AG09309 (cell line): ENCODE measurements around the gene ZNF541.

Source experiments
- DNase-seq: peaks from one replicate; pipeline ENCODE4 v3.0.0-alpha.2; 2010; ENCODE audit warnings: low read depth
- H3K4me3 ChIP-seq: 2 replicates; pipeline ENCODE4 v1.5.1; 2011; ENCODE audit warnings: mild to moderate bottlenecking, low read depth, low read length, moderate library complexity; ENCODE audit not compliant: control insufficient read depth
- CTCF ChIP-seq: IDR thresholded peaks from 2 replicates; pipeline ENCODE4 v1.5.1; 2011; ENCODE audit warnings: mild to moderate bottlenecking, low read depth, low read length, inconsistent platforms; ENCODE audit not compliant: insufficient read depth, control insufficient read depth; ENCODE audit errors: missing control alignments

Gene ZNF541

DNA sequence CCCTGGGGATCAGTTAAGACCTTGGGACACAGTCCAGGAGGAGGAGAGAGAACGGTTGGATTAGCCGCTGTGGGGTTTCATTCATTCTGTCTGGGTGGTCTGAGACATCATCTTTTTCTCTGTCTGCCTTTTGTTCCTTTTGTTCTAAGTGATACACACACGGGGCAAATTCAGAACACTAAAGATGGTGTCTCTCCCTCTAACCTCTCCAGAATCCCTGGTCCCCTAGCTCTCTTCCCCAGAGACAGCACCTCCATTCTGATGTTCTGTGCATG is 41.0 kb upstream of the ZNF541 start:
- no peak for DNase-seq
- no peak overlapping the region for H3K4me3 ChIP-seq
- no peak for TF ChIP-seq CTCF

- no peak for TF ChIP-seq CTCF
- no peak overlapping the region for H3K4me3 ChIP-seq
- no peak for DNase-seq
These were observed 40.4 kb upstream of the ZNF541 start for GRCh38 chr19:47613165-47614020.

GRCh38 chr19:47610902-47611301 is 38.0 kb upstream of the ZNF541 start:
- no peak for DNase-seq
- peak overlapping the region; percentile 89 for H3K4me3 ChIP-seq
- TF ChIP-seq CTCF = no peak

DNA sequence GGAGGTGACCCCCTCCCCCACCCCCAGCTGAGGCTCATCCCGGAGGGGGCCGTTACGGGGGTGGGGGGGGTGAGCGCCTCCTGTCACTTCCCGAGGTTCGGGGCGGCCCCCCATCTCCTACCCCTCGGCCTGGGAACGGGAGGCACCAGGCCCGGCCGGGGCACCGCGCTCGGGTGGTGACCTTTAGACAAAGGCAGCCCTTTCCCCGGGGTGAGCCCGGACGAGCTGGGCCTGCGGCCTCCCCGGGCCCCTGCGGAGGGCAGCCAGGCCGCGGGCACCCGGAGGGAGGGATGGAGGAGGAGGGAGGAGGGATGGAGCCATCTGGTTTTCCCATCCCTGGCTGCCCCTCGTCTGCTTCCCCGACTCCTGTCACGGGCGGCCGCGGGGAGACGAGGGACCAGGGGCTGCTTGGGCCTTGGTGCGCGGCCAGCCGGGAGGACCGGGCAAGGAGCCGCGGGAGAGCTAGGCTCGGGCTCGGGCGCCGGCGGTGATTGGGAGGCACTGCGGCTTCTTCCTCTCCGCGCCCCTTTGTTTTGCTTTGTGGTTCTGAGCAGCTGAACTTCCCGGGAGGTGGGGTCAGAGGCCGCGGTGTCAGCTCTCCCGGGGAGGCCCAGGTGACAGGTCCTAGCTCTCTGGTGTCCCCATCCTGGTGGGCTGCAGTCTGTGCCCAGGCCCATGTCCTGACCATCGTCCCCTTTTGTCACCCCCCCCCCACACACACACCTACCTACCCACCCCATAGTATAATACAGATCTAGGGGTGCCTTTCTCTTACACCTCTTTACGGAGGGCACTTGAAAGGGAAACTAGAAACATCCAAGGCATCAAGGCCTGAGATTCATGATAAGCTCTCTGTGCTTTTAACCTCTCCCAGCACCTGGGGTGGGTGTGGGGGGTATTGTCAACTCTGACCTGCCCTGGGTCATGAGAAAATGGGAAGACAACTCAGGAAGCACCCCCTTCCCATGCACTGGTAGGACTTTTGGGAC is 37.3 kb upstream of the ZNF541 start:
- H3K4me3 ChIP-seq = peak overlapping the region; percentile 89
- no peak for TF ChIP-seq CTCF
- DNase-seq = no peak

DNA sequence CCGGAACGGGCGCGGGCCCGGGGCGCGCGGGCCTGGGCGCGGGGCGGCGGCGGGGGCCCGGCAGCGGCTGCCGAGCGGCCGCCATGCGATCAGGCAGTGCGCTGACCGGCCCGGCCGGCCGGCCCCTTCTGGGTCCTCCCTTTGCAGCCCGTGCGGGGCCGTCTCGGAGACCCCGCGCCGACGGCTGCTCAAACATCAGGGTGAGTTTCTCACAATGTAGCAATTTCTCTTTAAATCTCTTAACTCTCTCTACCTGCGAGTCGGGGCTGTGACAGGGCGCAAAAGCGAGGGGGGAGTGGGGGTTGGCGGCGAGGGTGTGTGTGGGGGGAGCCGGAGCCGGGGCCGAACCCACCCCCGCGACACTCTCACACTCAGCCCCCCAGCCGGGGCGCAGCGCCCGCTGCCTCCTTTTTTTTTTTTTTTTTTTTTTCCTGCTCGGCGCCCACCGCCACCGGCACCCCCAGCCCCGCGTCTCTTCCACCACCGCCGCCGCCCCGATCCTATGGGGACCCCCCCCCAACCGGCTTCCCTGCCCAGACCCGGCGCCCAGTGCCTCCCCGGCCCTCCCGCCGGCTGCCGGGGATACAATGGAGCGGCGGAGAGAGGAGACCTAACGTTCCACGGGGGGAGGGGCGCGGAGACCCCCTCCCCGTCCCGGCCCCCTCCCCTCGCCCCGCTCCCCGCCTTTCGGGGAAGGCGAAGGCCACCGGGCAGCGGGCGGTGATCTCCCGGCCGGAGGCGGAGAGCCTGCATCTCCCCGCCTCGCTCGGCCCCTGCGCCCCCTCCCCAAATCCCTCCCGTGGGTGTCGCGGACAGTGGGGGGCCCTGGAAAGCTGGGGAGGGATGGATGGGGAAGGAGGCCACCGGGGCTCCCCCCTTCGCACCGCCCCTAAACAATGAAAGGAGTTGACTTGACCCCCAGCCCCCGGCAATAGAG is 36.3 kb upstream of the ZNF541 start, which contains the start of gene BICRA:
BICRA (plus strand) TSS at position 166 of the 937 bp plus-strand sequence. CDS start 64,441 bp downstream, outside the sequence.
- peak within 1 kb of the TSS; percentile 89 for H3K4me3 ChIP-seq
- DNase-seq = no peak
- no peak for TF ChIP-seq CTCF
